ENCODE measurements around the gene OCA2.

GRCh38 chr15:27951191-27951890 is 147.8 kb downstream of the OCA2 start:
- TF ChIP-seq CTCF (conservative IDR thresholded peaks at IDR 0.05; ENCODE audit: low read length) = no peak
- TF ChIP-seq EZH2phosphoT487 (IDR thresholded peaks at IDR 0.05; ENCODE audit: borderline replicate concordance, low read depth, low read length) = no peak
